NCI-H2081 (cell line): Measurements from ENCODE around the gene ZDHHC24.
"Not testable (repeated sequence)": the region's sequence is repeated elsewhere in the genome, so short reads cannot be mapped to it uniquely, and the experiment has no call there.

Experiments used
- DNase-seq, 2 experiments: peaks; one replicate each; lab custom pipeline; 2025; lab: John Stamatoyannopoulos, UW

Gene ZDHHC24

GRCh38 chr11:66545701-66546367 is at the start of gene ZDHHC24:
TSS of gene ZDHHC24 (minus strand) at chr11:66546048. CDS start at chr11:66546003, 45 bp downstream.
- peak; percentile 94 to 95 for DNase-seq

GRCh38 chr11:66595245-66595904 is 49.5 kb upstream of the ZDHHC24 start:
- no peak for DNase-seq

GRCh38 chr11:66593650-66594049 is 47.8 kb upstream of the ZDHHC24 start:
- no peak for DNase-seq

GRCh38 chr11:66593303-66593635 is 47.4 kb upstream of the ZDHHC24 start:
- DNase-seq = no peak

- DNase-seq = peak; percentile 95
These were observed 46.8 kb upstream of the ZDHHC24 start, which contains the start of the genes CCDC87 and CCS for GRCh38 chr11:66592457-66593302. TSS of gene CCDC87 (minus strand) at chr11:66593063. CDS start at chr11:66593015, 48 bp downstream. TSS of gene CCS (plus strand) at chr11:66593185. CDS start at chr11:66593262, 77 bp downstream.

GRCh38 chr11:66591175-66591574 is 45.3 kb upstream of the ZDHHC24 start:
- no peak for DNase-seq

- DNase-seq = no peak
These were observed 44.3 kb upstream of the ZDHHC24 start for GRCh38 chr11:66589996-66590675.

- DNase-seq = not testable (repeated sequence)
These were observed 43.5 kb upstream of the ZDHHC24 start for GRCh38 chr11:66589315-66589714.

GRCh38 chr11:66586136-66586535 is 40.3 kb upstream of the ZDHHC24 start:
- DNase-seq = no peak

- not testable (repeated sequence) for DNase-seq
These were observed 39.6 kb upstream of the ZDHHC24 start for GRCh38 chr11:66585447-66585846.

GRCh38 chr11:66582565-66583147 is 36.8 kb upstream of the ZDHHC24 start:
- not testable (repeated sequence) for DNase-seq

GRCh38 chr11:66581261-66581660 is 35.4 kb upstream of the ZDHHC24 start:
- no peak for DNase-seq

GRCh38 chr11:66580803-66581202 is 35.0 kb upstream of the ZDHHC24 start:
- no peak for DNase-seq

GRCh38 chr11:66579017-66579606 is 33.3 kb upstream of the ZDHHC24 start:
- DNase-seq = peak; percentile 30 to 49

GRCh38 chr11:66570850-66571180 is 25.0 kb upstream of the ZDHHC24 start:
- no peak for DNase-seq

- DNase-seq = no peak
These were observed 24.4 kb upstream of the ZDHHC24 start for GRCh38 chr11:66570079-66570849.

GRCh38 chr11:66569076-66569475 is 23.2 kb upstream of the ZDHHC24 start:
- no peak for DNase-seq

- DNase-seq = peak; percentile 55 to 85
These were observed 22.5 kb upstream of the ZDHHC24 start, which contains the start of gene CTSF for GRCh38 chr11:66568124-66568916. TSS of gene CTSF (minus strand) at chr11:66568606. CDS start at chr11:66568486, 120 bp downstream.

- no peak for DNase-seq
These were observed 21.9 kb upstream of the ZDHHC24 start for GRCh38 chr11:66567787-66568123.

- no peak for DNase-seq
These were observed 20.4 kb upstream of the ZDHHC24 start for GRCh38 chr11:66566221-66566620.
